GM10266 (cell line): ENCODE results near the gene GLMP.
A peak's percentile ranks its signal among the peaks of the same experiment; 100 is the strongest.

Experiments
- DNase-seq: peaks from one replicate; pipeline ENCODE4 v3.0.0; 2012; ENCODE audit errors: extremely low spot score
- CTCF ChIP-seq: IDR thresholded peaks from 2 replicates; pipeline ENCODE4 v1.5.1; 2012; ENCODE audit warnings: mild to moderate bottlenecking, low read depth; ENCODE audit not compliant: control insufficient read depth, insufficient read depth; ENCODE audit errors: missing control alignments

GLMP gene

GRCh38 chr1:156295391-156295947 is at the start of gene GLMP:
Gene GLMP, minus strand, starts transcription at chr1:156295679. Its CDS starts 34 bp downstream, at chr1:156295645.
- no peak for TF ChIP-seq CTCF
- peak; percentile 85 for DNase-seq

- no peak for DNase-seq
- TF ChIP-seq CTCF = no peak
Observed at GRCh38 chr1:156344409-156344808, 48.9 kb upstream of the GLMP start.

- TF ChIP-seq CTCF = no peak
- no peak for DNase-seq
Observed at GRCh38 chr1:156342166-156342955, 46.9 kb upstream of the GLMP start.

GRCh38 chr1:156338180-156338976 is 42.9 kb upstream of the GLMP start, which contains the start of the genes CCT3 and TSACC:
Gene CCT3, minus strand, starts transcription at chr1:156338292. Its CDS starts 108 bp downstream, at chr1:156338184.
Gene TSACC, plus strand, starts transcription at chr1:156338526. Its CDS starts 1,232 bp downstream, at chr1:156339758.
- peak; percentile 98 for DNase-seq
- no peak for TF ChIP-seq CTCF

GRCh38 chr1:156337888-156338179 is 42.4 kb upstream of the GLMP start:
- no peak for DNase-seq
- TF ChIP-seq CTCF = no peak

- TF ChIP-seq CTCF = no peak
- no peak for DNase-seq
Observed at GRCh38 chr1:156337052-156337887, 41.8 kb upstream of the GLMP start.
